K562 (cell line): Measurements from ENCODE around the gene TXNL1.

Source experiments
- BCL6 ChIP-seq: fragments of 250-450 bp; sonication (Bioruptor Pico); IDR thresholded peaks from 2 replicates; pipeline ENCODE4 v1.4.0; 2020
- CEBPB ChIP-seq: fragments of 450-650 bp; IDR thresholded peaks from 2 replicates; pipeline ENCODE4 v1.6.1; 2016; ENCODE audit warnings: missing genetic modification characterization, missing compliant biosample characterization
- CTCF ChIP-seq, 3 experiments: IDR thresholded peaks in 2 of 3; conservative IDR thresholded peaks in 1 of 3; 2 replicates each; pipeline ENCODE4 v1.5.1; 2011 to 2012; ENCODE audit warnings: low read length in 3 of 3, mild to moderate bottlenecking in 3 of 3, control low read depth in 2 of 3, improper control_type of control experiment in 1 of 3, inconsistent platforms in 1 of 3, low read depth in 1 of 3, mixed read lengths in 1 of 3, moderate library complexity in 1 of 3; ENCODE audit not compliant: insufficient read depth in 2 of 3
- MTF1 ChIP-seq: fragments of 250-450 bp; sonication (Bioruptor Pico); IDR thresholded peaks from 2 replicates; pipeline ENCODE4 v1.9.0; 2021; ENCODE audit warnings: moderate library complexity, mild to moderate bottlenecking, inconsistent platforms, borderline replicate concordance
- ZBTB7A ChIP-seq: IDR thresholded peaks from 2 replicates; pipeline ENCODE4 v1.6.1; 2011; ENCODE audit warnings: low read depth, mild to moderate bottlenecking, low read length, moderate library complexity, borderline replicate concordance; ENCODE audit not compliant: control insufficient read depth
- ZNF121 ChIP-seq: sonication (generic); formaldehyde crosslinking; conservative IDR thresholded peaks from 2 replicates; pipeline ENCODE4 v1.8.0; 2022; ENCODE audit warnings: missing genetic modification reagents
- ZNF23 ChIP-seq: fragments of 250-450 bp; sonication (Bioruptor Pico); IDR thresholded peaks from 2 replicates; pipeline ENCODE4 v1.4.0; 2020; ENCODE audit warnings: mild to moderate bottlenecking
- TF ChIP-seq, protein P1 (sequence below): fragments of 250-450 bp; sonication (Bioruptor Pico); IDR thresholded peaks from 2 replicates; pipeline ENCODE4 v1.8.0; 2021; ENCODE audit warnings: mild to moderate bottlenecking, moderate library complexity

GRCh38 chr18:56559044-56559443, 79.3 kb downstream of the TXNL1 start:
- TF ChIP-seq CTCF (IDR thresholded peaks at IDR 0.05 in 2 of 3, conservative IDR thresholded peaks at IDR 0.05 in 1 of 3; ENCODE audit: insufficient read depth in 2 of 3, low read depth in 1 of 3, low read length in 3 of 3) (no peak), ZNF23 (CRISPR knock-in tag) (no peak), ZBTB7A (no peak), BCL6 (no peak), ZNF121 (no peak), MTF1 (no peak), CEBPB (tag) (no peak)
- TF ChIP-seq, protein P1, sequence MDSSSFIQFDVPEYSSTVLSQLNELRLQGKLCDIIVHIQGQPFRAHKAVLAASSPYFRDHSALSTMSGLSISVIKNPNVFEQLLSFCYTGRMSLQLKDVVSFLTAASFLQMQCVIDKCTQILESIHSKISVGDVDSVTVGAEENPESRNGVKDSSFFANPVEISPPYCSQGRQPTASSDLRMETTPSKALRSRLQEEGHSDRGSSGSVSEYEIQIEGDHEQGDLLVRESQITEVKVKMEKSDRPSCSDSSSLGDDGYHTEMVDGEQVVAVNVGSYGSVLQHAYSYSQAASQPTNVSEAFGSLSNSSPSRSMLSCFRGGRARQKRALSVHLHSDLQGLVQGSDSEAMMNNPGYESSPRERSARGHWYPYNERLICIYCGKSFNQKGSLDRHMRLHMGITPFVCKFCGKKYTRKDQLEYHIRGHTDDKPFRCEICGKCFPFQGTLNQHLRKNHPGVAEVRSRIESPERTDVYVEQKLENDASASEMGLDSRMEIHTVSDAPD (CRISPR knock-in tag): no peak
